BE2C (cell line): ENCODE data around the gene MYRFL.

Experiments
- DNase-seq: peaks from one replicate; pipeline ENCODE4 v3.0.0-alpha.2; 2020
- H3K27me3 ChIP-seq: fragments of 250-450 bp; sonication (Bioruptor Pico); 2 replicates; pipeline ENCODE4 v1.5.1; 2020; ENCODE audit warnings: mild to moderate bottlenecking
- H3K36me3 ChIP-seq: fragments of 250-450 bp; sonication (Bioruptor Pico); 2 replicates; pipeline ENCODE4 v1.5.1; 2020; ENCODE audit warnings: mild to moderate bottlenecking
- H3K4me1 ChIP-seq: fragments of 250-450 bp; sonication (Bioruptor Pico); 2 replicates; pipeline ENCODE4 v1.5.1; 2020
- H3K4me3 ChIP-seq: 2 replicates; pipeline ENCODE4 v1.5.1; 2011; ENCODE audit warnings: low read depth, low read length
- H3K9me3 ChIP-seq: fragments of 250-450 bp; sonication (Bioruptor Pico); 2 replicates; pipeline ENCODE4 v1.5.1; 2020
- CTCF ChIP-seq: IDR thresholded peaks from 2 replicates; pipeline ENCODE4 v1.5.1; 2012; ENCODE audit warnings: mild to moderate bottlenecking, low read depth, low read length

The MYRFL gene

GRCh38 chr12:69998922-69999321, 173.9 kb downstream of the MYRFL start:
- Histone ChIP-seq H3K9me3 (no peaks in the 10 kb centered on the region), H3K4me1 (no peaks in the 10 kb centered on the region), H3K27me3 (no peaks in the 10 kb centered on the region), H3K4me3 (no peak overlapping the region), H3K36me3 (no peaks in the 10 kb centered on the region)
- TF ChIP-seq CTCF: no peak
- no peak for DNase-seq

GRCh38 chr12:69999561-69999960, 174.5 kb downstream of the MYRFL start:
- Histone ChIP-seq H3K9me3 (no peaks in the 10 kb centered on the region), H3K4me1 (no peaks in the 10 kb centered on the region), H3K36me3 (no peaks in the 10 kb centered on the region), H3K4me3 (no peak overlapping the region), H3K27me3 (no peaks in the 10 kb centered on the region)
- no peak for TF ChIP-seq CTCF
- no peak for DNase-seq

- Histone ChIP-seq H3K4me3 (no peak overlapping the region), H3K36me3 (no peaks in the 10 kb centered on the region), H3K27me3 (no peaks in the 10 kb centered on the region), H3K9me3 (no peaks in the 10 kb centered on the region), H3K4me1 (no peaks in the 10 kb centered on the region)
- DNase-seq: no peak
- no peak for TF ChIP-seq CTCF
Measured at GRCh38 chr12:70002097-70002911, 177.3 kb downstream of the MYRFL start.

GRCh38 chr12:70002912-70003255, 177.9 kb downstream of the MYRFL start:
- Histone ChIP-seq H3K36me3 (no peaks in the 10 kb centered on the region), H3K4me3 (no peak overlapping the region), H3K9me3 (no peaks in the 10 kb centered on the region), H3K4me1 (no peaks in the 10 kb centered on the region), H3K27me3 (no peaks in the 10 kb centered on the region)
- no peak for TF ChIP-seq CTCF
- no peak for DNase-seq

GRCh38 chr12:70005864-70006618, 181.0 kb downstream of the MYRFL start:
- no peaks in the 10 kb centered on the region for H3K4me1 ChIP-seq
- H3K9me3 ChIP-seq: no peaks in the 10 kb centered on the region
- H3K27me3 ChIP-seq: no peaks in the 10 kb centered on the region
- no peak overlapping the region for H3K4me3 ChIP-seq
- DNase-seq: no peak
- no peak for TF ChIP-seq CTCF
- H3K36me3 ChIP-seq: no peaks in the 10 kb centered on the region

GRCh38 chr12:70006619-70006973, 181.6 kb downstream of the MYRFL start:
- Histone ChIP-seq H3K27me3 (no peaks in the 10 kb centered on the region), H3K36me3 (no peaks in the 10 kb centered on the region), H3K4me1 (no peaks in the 10 kb centered on the region), H3K4me3 (no peak overlapping the region), H3K9me3 (no peaks in the 10 kb centered on the region)
- DNase-seq: no peak
- no peak for TF ChIP-seq CTCF
